Stimulated activated effector memory CD8-positive, alpha-beta T cell treated with anti-CD3 and anti-CD28 coated beads, Interleukin-12 subunit alpha, Interleukin-12 subunit beta, amount 100 ng/mL, for 72 hours (primary cell): ENCODE data around the gene ALOXE3.

Source experiments
- ATAC-seq: fragments of 150-1000 bp; cut with Tn5 transposase; 2 replicates; pipeline ENCODE4 v1.10.0; 2021
- DNase-seq, 2 donors: peaks; one replicate each; pipeline ENCODE4 v3.0.0; 2021 to 2022; ENCODE audit warnings: low spot score in 2 of 2
- H3K27ac Mint-ChIP-seq: one replicate; pipeline ENCODE4 v1.8.0; 2022; ENCODE audit warnings: mild to moderate bottlenecking, mixed read lengths
- H3K36me3 Mint-ChIP-seq: one replicate; pipeline ENCODE4 v1.8.0; 2022; ENCODE audit warnings: mild to moderate bottlenecking, mixed read lengths
- H3K4me1 Mint-ChIP-seq: one replicate; pipeline ENCODE4 v1.8.0; 2022; ENCODE audit warnings: mixed read lengths
- H3K4me3 Mint-ChIP-seq: one replicate; pipeline ENCODE4 v1.8.0; 2022; ENCODE audit warnings: mild to moderate bottlenecking, mixed read lengths
- H3K9me3 Mint-ChIP-seq: one replicate; pipeline ENCODE4 v1.8.0; 2022; ENCODE audit warnings: mixed read lengths

ALOXE3 gene

DNA sequence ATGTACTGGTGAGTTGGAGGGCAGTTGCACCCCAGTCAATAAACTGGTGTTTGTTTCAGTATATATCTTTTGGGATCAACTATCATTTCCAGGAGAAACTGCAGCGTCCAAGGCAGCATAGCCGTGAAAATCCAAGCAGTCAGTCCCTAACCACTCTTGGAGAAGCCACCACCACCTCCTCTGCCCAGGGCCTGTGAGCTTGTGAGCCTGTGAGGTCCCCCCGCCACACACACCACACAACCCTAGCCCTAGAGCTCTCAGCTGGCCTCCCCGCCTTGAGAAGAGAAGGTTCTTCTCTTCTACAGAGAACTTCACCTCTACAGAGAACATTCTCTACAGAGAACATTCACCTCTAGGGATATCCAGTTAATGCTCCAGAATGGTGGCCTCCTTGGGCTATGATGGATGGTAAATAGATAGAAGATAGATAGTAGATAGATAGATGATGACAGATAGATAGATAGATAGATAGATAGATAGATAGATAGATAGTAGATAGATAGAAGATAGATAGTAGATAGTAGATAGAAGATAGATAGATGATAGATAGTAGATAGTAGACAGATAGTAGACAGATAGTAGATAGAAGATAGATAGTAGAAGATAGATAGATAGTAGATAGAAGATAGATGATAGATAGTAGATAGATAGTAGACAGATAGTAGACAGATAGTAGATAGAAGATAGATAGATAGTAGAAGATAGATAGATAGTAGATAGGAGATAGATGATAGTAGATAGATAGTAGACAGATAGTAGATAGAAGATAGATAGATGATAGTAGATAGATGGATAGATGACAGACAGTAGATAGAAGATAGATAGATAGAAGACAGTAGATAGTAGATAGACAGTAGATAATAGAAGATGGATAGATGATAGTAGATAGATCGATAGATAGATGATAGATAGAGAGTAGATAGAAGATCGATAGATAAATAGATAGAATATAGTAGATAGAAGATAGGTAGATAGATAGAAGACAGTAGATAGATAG is 65.8 kb downstream of the ALOXE3 start:
- Mint-ChIP-seq H3K27ac (no peak overlapping the region), H3K4me1 (peaks cover 21% of the 10 kb centered on the region), H3K36me3 (no peaks in the 10 kb centered on the region), H3K4me3 (no peak overlapping the region), H3K9me3 (no peaks in the 10 kb centered on the region)
- ATAC-seq, result no peak
- no peak for DNase-seq

DNA sequence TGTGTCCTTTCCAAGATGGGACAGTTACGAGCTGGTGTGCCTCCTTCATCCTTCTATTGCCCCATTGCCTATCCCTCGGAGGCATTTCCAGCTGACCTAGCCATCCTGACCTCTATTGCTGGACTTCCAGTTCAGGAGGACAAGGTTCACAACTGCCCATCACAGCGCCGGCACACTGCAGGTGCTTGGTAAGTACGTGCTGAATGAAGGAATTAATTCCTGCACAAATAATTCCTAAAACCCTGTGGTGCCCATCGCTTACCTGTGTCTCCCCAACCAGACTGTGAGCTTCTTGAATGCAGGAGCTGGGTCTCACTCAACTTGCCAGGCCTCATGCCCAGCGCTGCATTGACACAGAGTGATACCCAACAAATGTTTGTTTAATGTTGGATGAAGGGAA is 66.5 kb downstream of the ALOXE3 start:
- ATAC-seq (no peak), DNase-seq (no peak)
- Mint-ChIP-seq H3K4me1 (peaks cover 13% of the 10 kb centered on the region), H3K36me3 (no peaks in the 10 kb centered on the region), H3K27ac (no peak overlapping the region), H3K4me3 (no peak overlapping the region), H3K9me3 (no peaks in the 10 kb centered on the region)

DNA sequence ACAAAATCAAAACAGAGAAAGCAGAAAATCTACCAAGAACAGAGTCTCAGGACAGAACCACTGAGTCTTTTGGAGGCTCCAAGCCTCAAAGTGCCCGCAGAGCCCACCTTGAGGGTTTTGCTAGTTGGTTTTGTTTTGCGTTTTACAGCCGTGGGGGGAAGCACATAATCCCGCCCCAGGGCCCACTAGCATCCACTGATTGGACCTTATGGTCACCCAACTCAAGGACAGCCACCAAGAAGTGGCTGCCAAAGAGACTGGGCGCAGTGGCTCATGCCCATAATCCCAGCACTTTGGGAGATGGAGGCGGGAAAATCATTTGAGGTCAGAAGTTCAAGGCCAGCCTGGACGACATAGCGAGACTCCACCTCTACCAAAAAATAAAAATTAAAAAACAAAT is 69.6 kb downstream of the ALOXE3 start:
- Mint-ChIP-seq H3K27ac (no peak overlapping the region), H3K4me1 (no peaks in the 10 kb centered on the region), H3K36me3 (no peaks in the 10 kb centered on the region), H3K9me3 (no peaks in the 10 kb centered on the region), H3K4me3 (no peak overlapping the region)
- DNase-seq (no peak), ATAC-seq (no peak)

DNA sequence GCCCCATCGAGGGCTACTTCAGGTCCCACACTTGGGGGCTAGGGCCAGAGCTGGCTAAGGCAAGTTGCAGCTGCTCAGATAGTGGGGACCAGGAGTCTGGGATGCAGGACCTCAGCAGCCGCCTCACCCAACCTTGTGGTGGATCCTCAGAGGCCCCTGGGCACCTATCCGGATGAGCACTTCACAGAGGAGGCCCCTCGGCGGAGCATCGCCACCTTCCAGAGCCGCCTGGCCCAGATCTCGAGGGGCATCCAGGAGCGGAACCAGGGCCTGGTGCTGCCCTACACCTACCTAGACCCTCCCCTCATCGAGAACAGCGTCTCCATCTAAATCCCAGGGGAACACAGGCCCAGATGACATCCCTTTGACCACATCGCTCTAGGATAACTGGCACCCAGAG is 70.1 kb downstream of the ALOXE3 start:
- Mint-ChIP-seq H3K36me3 (no peaks in the 10 kb centered on the region), H3K27ac (no peak overlapping the region), H3K9me3 (no peaks in the 10 kb centered on the region), H3K4me1 (no peaks in the 10 kb centered on the region), H3K4me3 (no peak overlapping the region)
- ATAC-seq, result no peak
- DNase-seq, result no peak

DNA sequence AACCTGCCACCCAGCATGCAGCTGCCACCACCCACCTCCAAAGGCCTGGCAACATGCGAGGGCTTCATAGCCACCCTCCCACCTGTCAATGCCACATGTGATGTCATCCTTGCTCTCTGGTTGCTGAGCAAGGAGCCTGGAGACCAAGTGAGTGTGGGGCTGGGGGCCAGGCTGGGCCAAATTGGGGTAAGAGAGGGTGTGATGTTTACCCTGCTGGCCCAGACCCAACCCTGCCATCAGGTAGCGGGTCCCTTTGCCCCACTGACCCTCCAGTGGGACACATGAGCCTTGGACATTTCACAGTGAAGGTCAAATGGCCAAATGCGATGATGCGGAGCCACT is 70.6 kb downstream of the ALOXE3 start:
- Mint-ChIP-seq H3K9me3 (no peaks in the 10 kb centered on the region), H3K4me1 (no peaks in the 10 kb centered on the region), H3K4me3 (no peak overlapping the region), H3K27ac (no peak overlapping the region), H3K36me3 (no peaks in the 10 kb centered on the region)
- ATAC-seq (no peak), DNase-seq (no peak)

DNA sequence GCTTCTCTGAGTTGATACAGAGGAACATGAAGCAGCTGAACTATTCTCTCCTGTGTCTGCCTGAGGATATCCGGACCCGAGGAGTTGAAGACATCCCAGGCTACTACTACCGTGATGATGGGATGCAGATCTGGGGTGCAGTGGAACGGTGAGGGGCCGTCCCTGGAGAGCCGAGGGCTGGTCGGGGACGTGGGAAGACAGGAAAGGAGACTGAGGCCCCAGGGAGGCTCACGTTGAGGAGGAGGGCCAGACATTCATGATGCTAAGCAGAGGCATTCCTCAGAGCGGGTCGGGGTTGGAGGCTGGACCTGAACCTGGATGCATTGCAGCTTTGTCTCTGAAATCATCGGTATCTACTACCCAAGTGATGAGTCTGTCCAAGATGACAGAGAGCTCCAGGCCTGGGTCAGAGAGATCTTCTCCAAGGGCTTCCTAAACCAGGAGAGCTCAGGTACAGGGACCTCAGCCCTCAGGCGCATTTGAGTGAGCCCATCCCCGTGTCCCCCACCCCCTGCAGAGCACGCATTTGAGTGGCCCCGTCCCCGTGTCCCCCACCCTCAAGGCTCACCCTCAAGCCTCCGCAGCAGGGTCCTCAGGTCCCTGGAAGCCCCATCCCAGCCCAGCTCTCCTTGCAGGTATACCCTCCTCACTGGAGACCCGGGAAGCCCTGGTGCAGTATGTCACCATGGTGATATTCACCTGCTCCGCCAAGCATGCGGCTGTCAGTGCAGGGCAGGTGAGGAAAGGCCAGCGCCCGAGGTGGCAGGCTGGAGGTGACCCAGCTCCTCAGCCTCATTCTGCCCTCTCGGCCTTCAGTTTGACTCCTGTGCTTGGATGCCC is 71.2 kb downstream of the ALOXE3 start:
- no peak for ATAC-seq
- Mint-ChIP-seq H3K27ac (no peak overlapping the region), H3K36me3 (no peaks in the 10 kb centered on the region), H3K9me3 (no peaks in the 10 kb centered on the region), H3K4me1 (no peaks in the 10 kb centered on the region), H3K4me3 (no peak overlapping the region)
- DNase-seq, result no peak

DNA sequence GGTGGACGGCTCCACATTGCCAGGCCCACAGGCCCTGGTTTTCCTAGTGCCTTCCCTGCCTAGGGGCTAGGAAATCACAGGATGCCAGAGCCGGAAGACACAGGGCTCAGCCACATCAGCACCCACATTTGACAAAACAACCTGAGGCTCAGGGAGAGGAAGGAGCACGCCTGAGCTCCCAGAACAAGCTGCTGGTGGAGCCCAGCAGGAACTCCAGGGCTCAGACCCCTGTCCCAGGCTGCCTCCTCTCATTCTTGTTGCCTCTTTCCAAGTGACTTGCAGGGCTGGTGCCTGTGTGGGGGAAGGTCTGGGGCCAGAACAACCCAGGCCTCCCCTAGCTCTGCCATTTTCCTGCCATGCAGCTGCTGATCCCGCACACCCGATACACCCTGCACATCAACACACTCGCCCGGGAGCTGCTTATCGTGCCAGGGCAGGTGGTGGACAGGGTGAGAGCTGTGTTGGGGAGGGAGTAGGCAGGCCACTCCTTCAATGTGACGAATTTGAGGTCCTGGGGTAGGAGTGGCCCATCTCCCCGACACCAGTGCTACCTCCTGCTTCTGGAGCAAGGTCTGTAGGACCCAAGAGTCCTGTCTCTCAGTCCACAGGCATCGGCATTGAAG is 71.9 kb downstream of the ALOXE3 start:
- no peaks in the 10 kb centered on the region for H3K9me3 Mint-ChIP-seq
- H3K4me3 Mint-ChIP-seq, result no peak overlapping the region
- no peaks in the 10 kb centered on the region for H3K36me3 Mint-ChIP-seq
- H3K27ac Mint-ChIP-seq, result no peak overlapping the region
- DNase-seq (no peak), ATAC-seq (no peak)
- no peaks in the 10 kb centered on the region for H3K4me1 Mint-ChIP-seq
